NB4 (cell line): ENCODE results near the gene CLDN5.
A peak's percentile ranks its signal among the peaks of the same experiment; 100 is the strongest.

Experiments
- DNase-seq: peaks from one replicate; pipeline ENCODE4 v3.0.0; 2010; ENCODE audit warnings: low read depth
- H3K4me3 ChIP-seq: one replicate; pipeline ENCODE4 v1.5.1; 2011; ENCODE audit warnings: mild to moderate bottlenecking, low read depth, low read length, moderate library complexity
- MYC ChIP-seq: IDR thresholded peaks from 2 replicates; pipeline ENCODE4 v1.6.1; 2011; ENCODE audit warnings: low read depth, low read length
- POLR2A ChIP-seq: IDR thresholded peaks from 2 replicates; pipeline ENCODE4 v1.6.1; 2011; ENCODE audit warnings: mild to moderate bottlenecking; ENCODE audit not compliant: insufficient read length; ENCODE audit errors: extremely low read depth
- TF ChIP-seq, protein P1 (sequence below): IDR thresholded peaks from one replicate; pipeline ENCODE4 v1.5.1; 2012; ENCODE audit warnings: low read depth, low read length
- TF ChIP-seq, protein P2 (sequence below): IDR thresholded peaks from 2 replicates; pipeline ENCODE4 v1.6.1; 2011; ENCODE audit warnings: low read depth, low read length

CLDN5 gene

DNA sequence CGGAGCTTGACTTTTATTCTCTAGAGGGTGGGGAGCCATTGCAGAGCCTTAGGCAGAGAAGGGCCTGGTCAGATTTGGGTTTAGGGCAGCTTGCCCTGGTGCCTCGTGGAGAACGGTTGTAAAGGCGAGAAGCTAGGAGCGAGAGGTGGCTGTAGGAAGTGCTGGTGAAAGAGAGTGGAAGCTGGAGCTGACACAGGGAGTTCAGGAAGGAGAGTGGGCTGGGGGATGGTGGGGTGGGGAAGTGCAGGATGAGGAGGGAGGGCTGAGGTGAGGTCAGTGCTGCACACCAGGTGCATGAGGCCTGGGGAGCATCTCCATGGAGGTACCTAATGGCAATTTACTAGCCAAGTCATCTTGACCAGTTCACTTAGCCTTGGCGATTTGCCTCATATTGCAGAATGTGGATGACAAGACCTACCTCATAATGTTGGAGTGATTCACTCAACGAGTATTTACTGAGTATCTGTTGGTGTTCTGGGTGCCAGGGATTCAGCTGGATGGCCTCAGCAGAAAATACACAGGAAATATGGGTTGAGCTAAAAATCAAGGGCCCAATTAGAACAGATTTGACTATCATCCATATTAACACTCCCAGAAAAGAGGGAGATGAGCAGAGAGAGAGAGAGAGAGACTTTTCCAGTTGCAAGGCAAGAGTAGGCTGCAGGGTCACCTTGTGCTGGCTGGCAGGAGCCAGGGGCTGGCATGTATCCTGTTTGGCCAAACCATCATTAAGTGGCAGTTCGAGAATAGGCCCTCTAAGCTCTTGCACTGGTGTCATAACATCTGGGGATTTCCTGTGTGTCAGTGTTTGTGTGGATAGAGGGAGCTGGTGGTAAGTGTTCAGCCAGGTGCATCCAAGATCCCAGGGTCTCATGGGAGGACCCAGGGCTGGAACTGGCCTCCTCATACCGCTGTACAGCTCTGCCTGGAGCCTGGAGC lies 44.4 kb upstream of the CLDN5 start:
- H3K4me3 ChIP-seq = no peak overlapping the region
- DNase-seq = peak; percentile 26
- TF ChIP-seq, protein P1, sequence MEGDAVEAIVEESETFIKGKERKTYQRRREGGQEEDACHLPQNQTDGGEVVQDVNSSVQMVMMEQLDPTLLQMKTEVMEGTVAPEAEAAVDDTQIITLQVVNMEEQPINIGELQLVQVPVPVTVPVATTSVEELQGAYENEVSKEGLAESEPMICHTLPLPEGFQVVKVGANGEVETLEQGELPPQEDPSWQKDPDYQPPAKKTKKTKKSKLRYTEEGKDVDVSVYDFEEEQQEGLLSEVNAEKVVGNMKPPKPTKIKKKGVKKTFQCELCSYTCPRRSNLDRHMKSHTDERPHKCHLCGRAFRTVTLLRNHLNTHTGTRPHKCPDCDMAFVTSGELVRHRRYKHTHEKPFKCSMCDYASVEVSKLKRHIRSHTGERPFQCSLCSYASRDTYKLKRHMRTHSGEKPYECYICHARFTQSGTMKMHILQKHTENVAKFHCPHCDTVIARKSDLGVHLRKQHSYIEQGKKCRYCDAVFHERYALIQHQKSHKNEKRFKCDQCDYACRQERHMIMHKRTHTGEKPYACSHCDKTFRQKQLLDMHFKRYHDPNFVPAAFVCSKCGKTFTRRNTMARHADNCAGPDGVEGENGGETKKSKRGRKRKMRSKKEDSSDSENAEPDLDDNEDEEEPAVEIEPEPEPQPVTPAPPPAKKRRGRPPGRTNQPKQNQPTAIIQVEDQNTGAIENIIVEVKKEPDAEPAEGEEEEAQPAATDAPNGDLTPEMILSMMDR = no peak
- TF ChIP-seq POLR2A = no peak
- TF ChIP-seq, protein P2, sequence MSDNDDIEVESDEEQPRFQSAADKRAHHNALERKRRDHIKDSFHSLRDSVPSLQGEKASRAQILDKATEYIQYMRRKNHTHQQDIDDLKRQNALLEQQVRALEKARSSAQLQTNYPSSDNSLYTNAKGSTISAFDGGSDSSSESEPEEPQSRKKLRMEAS = no peak

DNA sequence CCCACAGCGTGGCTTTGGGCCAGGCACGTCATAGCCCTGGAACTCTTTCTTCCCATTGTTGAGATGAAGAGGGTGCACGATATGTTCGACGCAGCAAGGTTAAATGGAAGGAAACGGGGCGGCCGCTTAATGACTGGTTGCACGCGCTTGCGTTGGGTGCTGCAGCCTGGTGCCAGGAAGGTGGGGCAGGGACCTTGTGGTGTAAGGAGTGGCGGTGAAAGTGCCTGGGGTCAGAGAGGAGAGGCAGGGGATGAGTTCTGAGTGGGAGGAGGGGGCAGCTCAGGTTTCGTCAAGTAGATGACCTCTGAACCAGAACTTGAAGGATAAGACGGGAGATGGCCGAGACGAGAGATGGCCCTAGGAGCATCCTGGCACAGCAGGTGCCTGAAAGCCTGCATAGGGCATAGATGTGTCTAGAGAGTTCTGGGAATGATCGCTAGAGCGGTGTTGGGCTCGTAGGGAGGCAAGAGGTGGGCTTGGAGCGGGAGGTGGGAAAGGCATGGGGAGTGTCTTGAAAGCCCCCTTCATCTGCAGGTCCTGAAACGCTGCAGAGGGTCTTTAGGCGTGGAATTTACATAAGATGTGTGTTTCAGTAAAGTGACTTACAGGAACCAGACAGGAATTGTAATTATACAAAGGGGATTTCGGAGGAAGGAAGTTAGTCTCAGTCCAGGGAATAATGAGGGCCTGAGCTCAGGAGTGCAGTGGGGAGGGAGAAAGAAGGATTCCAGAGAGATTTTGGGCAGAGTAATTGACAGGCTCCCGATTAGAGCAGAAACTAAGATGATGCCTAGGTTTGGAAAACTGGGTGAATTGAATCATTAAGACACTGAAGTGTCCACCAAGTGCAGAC lies 43.2 kb upstream of the CLDN5 start:
- DNase-seq = no peak
- no peak overlapping the region for H3K4me3 ChIP-seq
- TF ChIP-seq MYC = no peak

DNA sequence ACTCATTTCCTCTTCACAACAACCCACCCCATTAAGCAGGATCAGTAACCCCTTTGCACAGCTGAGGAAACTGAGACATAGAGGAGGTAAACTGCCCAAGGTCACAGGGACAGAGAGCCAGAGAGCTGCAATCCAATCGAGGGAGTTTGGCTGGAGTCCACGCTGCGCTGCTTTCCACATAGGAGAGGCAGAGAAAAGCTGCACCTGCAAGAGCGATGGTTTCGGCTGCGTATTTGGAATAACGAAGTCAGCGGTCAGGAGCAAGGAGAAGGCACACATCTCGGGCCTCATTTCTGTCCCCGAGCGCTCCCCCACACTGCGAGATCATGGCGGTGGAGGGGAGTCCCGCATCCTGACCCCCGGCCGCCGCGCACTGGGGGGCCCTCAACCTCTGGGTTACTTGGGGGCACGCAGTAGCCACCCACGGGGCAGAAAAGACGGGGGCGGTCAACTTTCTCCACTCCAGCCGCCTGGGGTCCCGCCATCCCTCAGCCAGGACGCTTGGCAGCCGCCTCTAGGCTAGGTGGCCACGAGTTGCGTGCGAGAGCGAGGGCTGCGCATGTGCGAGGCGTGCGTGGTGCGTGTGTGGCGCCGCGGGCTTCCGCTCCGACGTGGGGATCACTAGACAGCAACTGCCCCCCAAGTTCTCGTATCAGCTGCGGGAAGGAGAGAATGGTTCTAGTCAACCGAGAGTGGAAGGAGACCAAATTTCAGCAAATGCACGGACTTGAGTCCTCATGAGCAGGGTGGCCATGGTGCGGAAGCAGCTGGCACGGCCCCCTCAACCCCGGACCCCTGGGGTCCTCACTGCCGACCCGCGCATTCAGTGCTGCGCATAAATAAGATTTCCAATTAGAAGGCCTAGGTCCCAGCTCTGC lies 42.3 kb upstream of the CLDN5 start:
- DNase-seq = no peak
- no peak for TF ChIP-seq MYC
- TF ChIP-seq, protein P1 = no peak
- TF ChIP-seq POLR2A = no peak
- TF ChIP-seq, protein P2 = no peak
- no peak overlapping the region for H3K4me3 ChIP-seq

DNA sequence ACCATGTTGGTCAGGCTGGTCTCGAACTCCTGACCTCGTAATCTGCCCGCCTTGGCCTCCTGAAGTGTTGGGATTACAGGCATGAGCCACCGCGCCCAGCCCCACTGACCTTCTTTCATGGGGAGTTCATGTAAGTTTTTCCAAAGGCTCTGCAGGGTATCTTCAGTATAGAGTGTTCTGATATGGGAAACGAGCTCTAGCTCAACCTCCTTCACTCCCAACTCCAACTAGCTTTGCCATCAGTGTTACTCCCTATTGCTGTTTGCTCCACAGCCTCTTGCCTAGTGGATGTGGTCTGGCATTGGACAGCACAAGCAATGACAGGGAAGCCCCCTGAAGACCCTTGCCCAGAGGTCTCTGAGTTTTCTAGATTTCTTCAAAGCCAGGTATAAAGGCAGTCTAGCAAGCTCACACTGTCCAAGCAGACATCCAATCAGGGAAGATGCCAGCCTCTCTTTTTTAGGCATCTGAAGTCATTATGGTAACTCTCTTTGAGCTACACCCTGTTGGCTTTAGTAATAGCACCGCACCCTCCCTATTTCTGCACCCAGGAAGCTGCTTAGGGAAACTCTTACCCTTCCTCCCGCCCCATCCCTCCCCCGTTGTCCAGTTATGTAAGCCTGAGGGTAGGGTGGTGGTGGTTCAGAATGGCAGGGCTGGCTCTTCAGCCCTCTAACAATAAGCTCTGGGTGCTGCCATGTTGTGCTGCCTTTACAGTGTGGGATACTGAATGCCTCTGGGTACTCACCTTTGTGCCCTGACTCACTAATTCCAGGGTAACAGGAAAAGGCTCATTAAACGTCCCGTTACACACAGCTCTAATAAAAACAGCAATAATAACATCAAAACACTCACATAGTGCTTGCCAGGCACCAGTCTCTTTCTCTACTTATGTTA lies 41.4 kb upstream of the CLDN5 start:
- TF ChIP-seq POLR2A = no peak
- TF ChIP-seq, protein P2 = no peak
- TF ChIP-seq, protein P1 = no peak
- no peak for TF ChIP-seq MYC
- DNase-seq = peak; percentile 81
- no peak overlapping the region for H3K4me3 ChIP-seq

DNA sequence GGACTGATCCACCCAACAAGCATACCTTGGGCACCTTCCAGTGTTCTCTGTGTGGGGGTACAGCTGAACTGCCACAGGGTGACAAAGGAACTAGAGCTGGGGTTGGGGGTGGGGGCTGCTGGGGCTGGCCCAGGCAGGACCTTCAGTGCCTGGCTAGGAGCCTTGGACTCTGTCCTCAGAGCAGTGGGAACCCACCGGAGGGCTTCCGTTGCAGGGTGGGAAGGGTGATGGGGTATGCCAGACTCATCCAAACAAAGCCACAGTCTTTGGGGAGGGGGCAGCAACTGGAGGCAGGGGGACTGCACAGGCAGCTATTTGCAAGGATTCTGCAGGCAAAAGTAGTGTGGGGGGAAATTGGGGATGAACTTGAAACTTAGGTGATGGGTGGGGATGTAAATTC lies 35.7 kb upstream of the CLDN5 start:
- no peak overlapping the region for H3K4me3 ChIP-seq
- no peak for DNase-seq
- no peak for TF ChIP-seq MYC

DNA sequence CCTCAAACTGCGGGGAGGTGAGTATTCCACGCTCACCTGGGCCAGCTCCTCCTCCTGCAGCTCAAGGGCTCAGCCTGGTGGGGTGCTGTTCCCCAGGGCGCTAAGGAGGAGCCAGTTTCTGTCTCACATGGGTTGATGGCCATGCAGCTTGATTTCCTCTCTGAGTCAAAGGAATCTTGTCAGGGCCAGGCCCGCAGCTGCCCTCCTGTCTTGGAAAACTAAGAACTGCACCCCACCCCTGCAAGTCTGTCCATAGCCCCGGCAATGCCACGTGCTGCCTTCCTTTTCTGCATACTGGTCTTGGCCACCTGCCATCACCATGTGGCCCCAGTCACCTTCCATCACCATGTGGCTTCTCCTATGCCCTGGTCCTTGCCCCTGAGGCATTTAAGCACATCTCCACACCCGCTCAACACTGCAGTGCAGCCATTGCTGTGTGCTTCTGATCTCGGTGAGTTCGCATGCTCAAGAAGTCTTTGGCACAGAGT lies 35.2 kb upstream of the CLDN5 start:
- DNase-seq = no peak
- H3K4me3 ChIP-seq = no peak overlapping the region
- TF ChIP-seq, protein P2 = no peak
- TF ChIP-seq MYC (no peak), POLR2A (no peak)
